SU-DHL-6 (cell line): ENCODE measurements around the gene AFF3.

Source experiments
- CTCF ChIP-seq: fragments of 200-600 bp; sonication (generic); IDR thresholded peaks from one replicate; pipeline ENCODE4 v1.5.1; 2017; ENCODE audit warnings: antibody characterized with exemption, mild to moderate bottlenecking, low read length, moderate library complexity; ENCODE audit not compliant: insufficient read depth, poor library complexity, severe bottlenecking
- EZH2phosphoT487 ChIP-seq: fragments of 200-600 bp; sonication (generic), shearing (Covaris generic); conservative IDR thresholded peaks from 2 replicates; pipeline ENCODE4 v1.6.1; 2018; ENCODE audit warnings: mild to moderate bottlenecking, antibody characterized with exemption, low read length, moderate library complexity, mixed read lengths

- no peak for TF ChIP-seq CTCF
- no peak for TF ChIP-seq EZH2phosphoT487
Observed at GRCh38 chr2:99725820-99726219, 416.6 kb downstream of the AFF3 start.
